ENCODE results near the gene NAGLU. TPM values are rescaled to one million over a fixed set of nuclear protein-coding genes. Genes with fewer than 3 reads are reported as not detected.

Gene NAGLU
- total RNA-seq, 1 donor from 2014 or later: 6.2 TPM

GRCh38 chr17:42565523-42566214 lies 29.6 kb downstream of the NAGLU start:
- H2AFZ ChIP-seq (replicated peaks): no peak overlapping the region
- Mint-ChIP-seq H3K27me3 (ENCODE audit: insufficient read depth, low read depth) (peaks cover 6% of the 10 kb centered on the region), H3K27ac (no peak overlapping the region), H3K9me3 (no peaks in the 10 kb centered on the region), H3K36me3 (peaks cover 11% of the 10 kb centered on the region), H3K4me1 (peaks cover 26% of the 10 kb centered on the region), H3K4me3 (peak overlapping the region; percentile 95)
- H3K4me1 ChIP-seq: peaks cover 12% of the 10 kb centered on the region
- TF ChIP-seq, protein P1, sequence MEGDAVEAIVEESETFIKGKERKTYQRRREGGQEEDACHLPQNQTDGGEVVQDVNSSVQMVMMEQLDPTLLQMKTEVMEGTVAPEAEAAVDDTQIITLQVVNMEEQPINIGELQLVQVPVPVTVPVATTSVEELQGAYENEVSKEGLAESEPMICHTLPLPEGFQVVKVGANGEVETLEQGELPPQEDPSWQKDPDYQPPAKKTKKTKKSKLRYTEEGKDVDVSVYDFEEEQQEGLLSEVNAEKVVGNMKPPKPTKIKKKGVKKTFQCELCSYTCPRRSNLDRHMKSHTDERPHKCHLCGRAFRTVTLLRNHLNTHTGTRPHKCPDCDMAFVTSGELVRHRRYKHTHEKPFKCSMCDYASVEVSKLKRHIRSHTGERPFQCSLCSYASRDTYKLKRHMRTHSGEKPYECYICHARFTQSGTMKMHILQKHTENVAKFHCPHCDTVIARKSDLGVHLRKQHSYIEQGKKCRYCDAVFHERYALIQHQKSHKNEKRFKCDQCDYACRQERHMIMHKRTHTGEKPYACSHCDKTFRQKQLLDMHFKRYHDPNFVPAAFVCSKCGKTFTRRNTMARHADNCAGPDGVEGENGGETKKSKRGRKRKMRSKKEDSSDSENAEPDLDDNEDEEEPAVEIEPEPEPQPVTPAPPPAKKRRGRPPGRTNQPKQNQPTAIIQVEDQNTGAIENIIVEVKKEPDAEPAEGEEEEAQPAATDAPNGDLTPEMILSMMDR (IDR thresholded peaks at IDR 0.05): no peak
- no peak for TF ChIP-seq EZH2 (IDR thresholded peaks at IDR 0.05)
- no peak for TF ChIP-seq EZH2phosphoT487 (IDR thresholded peaks at IDR 0.05)
- H3K9me3 ChIP-seq (ENCODE audit: low read depth): no peaks in the 10 kb centered on the region
- no peak for DNase-seq (ENCODE audit: low spot score)
- H4K20me1 ChIP-seq (ENCODE audit: low read depth): no peaks in the 10 kb centered on the region
- H3K79me2 ChIP-seq (ENCODE audit: low read depth): peaks cover 30% of the 10 kb centered on the region
- no peak overlapping the region for H3K4me2 ChIP-seq
- H3K27ac ChIP-seq: no peak overlapping the region
- no peaks in the 10 kb centered on the region for H3K36me3 ChIP-seq
- no peaks in the 10 kb centered on the region for H3K27me3 ChIP-seq
- no peak overlapping the region for H3K9ac ChIP-seq
- H3F3A ChIP-seq (ENCODE audit: low read depth): peaks cover 37% of the 10 kb centered on the region
- H3K4me3 ChIP-seq: no peak overlapping the region

DNA sequence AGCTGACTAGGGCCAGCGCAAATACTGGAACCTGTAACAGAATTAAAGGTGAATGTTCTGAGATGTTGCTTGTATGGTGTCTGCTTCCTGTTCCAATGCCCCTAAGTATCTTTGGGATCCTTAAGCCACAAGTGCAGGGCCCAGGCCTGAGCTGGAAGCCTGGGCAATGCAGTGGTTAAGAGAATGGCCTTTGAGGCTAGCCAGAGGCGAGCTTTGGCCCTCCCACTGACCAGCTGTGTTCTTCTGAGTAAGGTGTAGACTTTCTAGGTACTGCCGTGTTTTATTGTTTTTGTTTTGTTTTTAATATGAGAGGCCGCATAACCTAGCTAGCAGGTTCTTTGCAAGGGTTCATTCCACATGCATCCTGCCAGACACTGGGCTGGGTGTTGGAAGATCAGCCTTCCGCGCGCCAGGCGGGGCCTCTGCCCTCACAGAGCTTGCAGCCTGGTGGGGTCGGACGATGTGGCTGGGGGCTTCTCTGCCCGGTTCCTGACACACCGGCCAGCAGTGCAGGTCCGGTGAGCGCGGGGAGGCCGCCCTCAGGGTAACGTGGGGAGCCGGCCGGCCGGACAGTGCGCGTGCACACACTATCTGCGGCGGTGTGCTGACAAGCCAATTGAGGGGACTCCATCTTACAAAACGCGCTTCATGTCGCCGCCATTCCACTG lies 30.3 kb downstream of the NAGLU start:
- Histone ChIP-seq H3F3A (ENCODE audit: low read depth) (peaks cover 40% of the 10 kb centered on the region), H4K20me1 (ENCODE audit: low read depth) (no peaks in the 10 kb centered on the region), H3K9ac (peak overlapping the region; percentile 33), H3K4me3 (peak overlapping the region; percentile 80), H3K9me3 (ENCODE audit: low read depth) (no peaks in the 10 kb centered on the region), H3K27ac (no peak overlapping the region), H2AFZ (replicated peaks) (peak overlapping the region; percentile 40), H3K4me2 (peak overlapping the region; percentile 89), H3K4me1 (peaks cover 12% of the 10 kb centered on the region), H3K36me3 (no peaks in the 10 kb centered on the region), H3K79me2 (ENCODE audit: low read depth) (peaks cover 30% of the 10 kb centered on the region), H3K27me3 (no peaks in the 10 kb centered on the region)
- Mint-ChIP-seq H3K9me3 (no peaks in the 10 kb centered on the region), H3K27ac (peak overlapping the region; percentile 69), H3K4me3 (peak overlapping the region; percentile 95), H3K27me3 (ENCODE audit: insufficient read depth, low read depth) (peaks cover 6% of the 10 kb centered on the region), H3K4me1 (peaks cover 26% of the 10 kb centered on the region), H3K36me3 (peaks cover 13% of the 10 kb centered on the region)
- no peak for DNase-seq (ENCODE audit: low spot score)
- no peak for TF ChIP-seq EZH2phosphoT487 (IDR thresholded peaks at IDR 0.05)
- no peak for TF ChIP-seq EZH2 (IDR thresholded peaks at IDR 0.05)
- TF ChIP-seq, protein P1 (IDR thresholded peaks at IDR 0.05): no peak

DNA sequence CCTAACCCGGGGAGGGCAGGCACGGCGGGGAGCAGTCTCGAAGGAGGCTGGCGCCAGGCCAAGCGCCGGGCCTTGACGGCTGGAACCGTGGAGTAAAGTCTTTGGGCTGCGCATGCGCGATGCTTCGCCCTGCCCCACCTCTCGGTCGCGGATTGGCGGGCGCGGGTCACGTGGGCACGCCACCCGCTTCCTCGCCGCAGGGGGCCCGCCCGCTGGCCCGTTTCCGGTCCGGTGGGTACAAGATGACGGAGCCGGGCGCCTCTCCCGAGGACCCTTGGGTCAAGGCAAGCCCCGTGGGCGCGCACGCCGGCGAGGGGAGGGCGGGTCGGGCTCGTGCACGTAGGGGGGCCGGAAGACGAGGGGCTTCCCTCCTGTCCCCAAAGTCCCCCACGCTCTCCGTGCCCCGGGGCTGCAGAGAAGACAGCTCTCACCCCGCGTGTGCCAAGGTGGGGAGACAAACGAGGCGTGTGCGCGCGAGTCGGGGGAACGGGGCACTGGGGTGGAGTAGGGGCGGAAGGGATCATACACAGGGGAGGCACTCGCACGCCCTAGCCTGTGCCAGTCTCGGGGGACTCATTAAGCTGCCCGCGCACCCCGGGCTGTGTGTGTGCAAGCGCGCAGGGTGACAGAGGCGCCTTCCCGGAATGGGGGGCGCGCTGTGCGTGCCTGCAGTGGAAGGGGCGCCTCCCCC lies 31.0 kb downstream of the NAGLU start, which contains the start of gene MLX:
Gene MLX (plus strand): TSS at position 218 of the 691 bp plus-strand sequence. CDS start 25 bp downstream, at position 243.
- peak within 1 kb of the TSS; percentile 50 for H3K9ac ChIP-seq
- peaks cover 3% of the 10 kb centered on the region for H3K27me3 Mint-ChIP-seq (ENCODE audit: insufficient read depth, low read depth)

More for the DNA sequence above, 31.0 kb downstream of the NAGLU start, which contains the start of gene MLX:
- Histone ChIP-seq H3K79me2 (ENCODE audit: low read depth) (peaks cover 30% of the 10 kb centered on the region), H4K20me1 (ENCODE audit: low read depth) (no peaks in the 10 kb centered on the region), H3K36me3 (no peaks in the 10 kb centered on the region), H2AFZ (replicated peaks) (peak within 1 kb of the TSS; percentile 40), H3K9me3 (ENCODE audit: low read depth) (no peaks in the 10 kb centered on the region), H3K4me1 (peaks cover 12% of the 10 kb centered on the region), H3F3A (ENCODE audit: low read depth) (peaks cover 47% of the 10 kb centered on the region), H3K27ac (no peak within 1 kb of the TSS), H3K27me3 (no peaks in the 10 kb centered on the region), H3K4me2 (peak within 1 kb of the TSS; percentile 89), H3K4me3 (peak within 1 kb of the TSS; percentile 80)
- Mint-ChIP-seq H3K27ac (peak within 1 kb of the TSS; percentile 69), H3K9me3 (no peaks in the 10 kb centered on the region), H3K4me1 (peaks cover 23% of the 10 kb centered on the region), H3K4me3 (peak within 1 kb of the TSS; percentile 95), H3K36me3 (peaks cover 16% of the 10 kb centered on the region)
- no peak for TF ChIP-seq EZH2phosphoT487 (IDR thresholded peaks at IDR 0.05)
- TF ChIP-seq, protein P1 (IDR thresholded peaks at IDR 0.05): peak; percentile 12
- DNase-seq (ENCODE audit: low spot score): peak; percentile 97
